SK-N-SH treated with all-trans-retinoic acid at 6 μM for 48 hours (cell line): ENCODE measurements around the gene ATG2B.

ENCODE experiments used
- ATAC-seq: fragments of 200-7000 bp; cut with Tn5 transposase; 3 replicates; pipeline ENCODE4 v1.9.1; 2020; ENCODE audit warnings: mild to moderate bottlenecking, moderate library complexity
- ARNTL ChIP-seq: fragments of 450-650 bp; formaldehyde crosslinking; IDR thresholded peaks from 2 replicates; pipeline ENCODE4 v1.5.0; 2020; ENCODE audit warnings: low read depth, mild to moderate bottlenecking, moderate library complexity, borderline replicate concordance
- BACH2 ChIP-seq: fragments of 250-450 bp; sonication (Bioruptor Pico); IDR thresholded peaks from 2 replicates; pipeline ENCODE4 v1.9.0; 2021; ENCODE audit warnings: mild to moderate bottlenecking, borderline replicate concordance
- CREB5 ChIP-seq: fragments of 250-450 bp; sonication (Bioruptor Pico); IDR thresholded peaks from 2 replicates; pipeline ENCODE4 v1.5.1; 2020; ENCODE audit warnings: low read depth, mild to moderate bottlenecking, moderate library complexity
- CSDC2 ChIP-seq: fragments of 250-450 bp; sonication (Bioruptor Pico); IDR thresholded peaks from 2 replicates; pipeline ENCODE4 v1.5.0; 2020; ENCODE audit warnings: mild to moderate bottlenecking, moderate library complexity
- ESRRG ChIP-seq: fragments of 250-450 bp; sonication (Bioruptor Pico); IDR thresholded peaks from 2 replicates; pipeline ENCODE4 v1.6.1; 2021; ENCODE audit warnings: mild to moderate bottlenecking
- ISL1 ChIP-seq: fragments of 250-450 bp; sonication (Bioruptor Pico); IDR thresholded peaks from 2 replicates; pipeline ENCODE4 v2.1.2; 2022; ENCODE audit warnings: mild to moderate bottlenecking, moderate library complexity
- OSR1 ChIP-seq: fragments of 250-450 bp; sonication (Bioruptor Pico); IDR thresholded peaks from 2 replicates; pipeline ENCODE4 v1.8.0; 2022; ENCODE audit warnings: moderate library complexity, mild to moderate bottlenecking, inconsistent platforms
- PATZ1 ChIP-seq: fragments of 250-450 bp; sonication (Bioruptor Pico); IDR thresholded peaks from 2 replicates; pipeline ENCODE4 v1.8.0; 2020; ENCODE audit warnings: mild to moderate bottlenecking, moderate library complexity, borderline replicate concordance
- RARB ChIP-seq: fragments of 250-450 bp; sonication (Bioruptor Pico); IDR thresholded peaks from 2 replicates; pipeline ENCODE4 v1.8.0; 2021; ENCODE audit warnings: mild to moderate bottlenecking, moderate library complexity
- SNAI2 ChIP-seq: fragments of 250-450 bp; sonication (Bioruptor Pico); IDR thresholded peaks from 2 replicates; pipeline ENCODE4 v1.5.0; 2020; ENCODE audit warnings: mild to moderate bottlenecking, moderate library complexity
- TOX ChIP-seq: fragments of 250-450 bp; sonication (Bioruptor Pico); IDR thresholded peaks from 2 replicates; pipeline ENCODE4 v1.8.0; 2021; ENCODE audit warnings: mild to moderate bottlenecking, moderate library complexity, borderline replicate concordance
- TSHZ2 ChIP-seq: fragments of 250-450 bp; sonication (Bioruptor Pico); IDR thresholded peaks from 2 replicates; pipeline ENCODE4 v1.5.0; 2020; ENCODE audit warnings: mild to moderate bottlenecking, moderate library complexity
- ZC3H10 ChIP-seq: fragments of 250-450 bp; sonication (Bioruptor Pico); IDR thresholded peaks from 2 replicates; pipeline ENCODE4 v1.5.1; 2021; ENCODE audit warnings: mild to moderate bottlenecking, moderate library complexity
- ZFP3 ChIP-seq: fragments of 250-450 bp; sonication (Bioruptor Pico); IDR thresholded peaks from 2 replicates; pipeline ENCODE4 v1.5.0; 2020; ENCODE audit warnings: mild to moderate bottlenecking, moderate library complexity
- ZFP30 ChIP-seq: fragments of 450-650 bp; formaldehyde crosslinking; IDR thresholded peaks from 2 replicates; pipeline ENCODE4 v1.5.0; 2022; ENCODE audit warnings: mild to moderate bottlenecking, moderate library complexity
- ZNF70 ChIP-seq: fragments of 450-650 bp; formaldehyde crosslinking; IDR thresholded peaks from 2 replicates; pipeline ENCODE4 v1.5.0; 2020; ENCODE audit warnings: mild to moderate bottlenecking, moderate library complexity
- ZNF8 ChIP-seq: fragments of 450-650 bp; formaldehyde crosslinking; IDR thresholded peaks from 2 replicates; pipeline ENCODE4 v1.5.0; 2020; ENCODE audit warnings: mild to moderate bottlenecking, moderate library complexity
- TF ChIP-seq, protein P1 (sequence below): fragments of 250-450 bp; sonication (Bioruptor Pico); IDR thresholded peaks from 2 replicates; pipeline ENCODE4 v1.8.0; 2021; ENCODE audit warnings: low read depth, mild to moderate bottlenecking, moderate library complexity, borderline replicate concordance

ATG2B gene

DNA sequence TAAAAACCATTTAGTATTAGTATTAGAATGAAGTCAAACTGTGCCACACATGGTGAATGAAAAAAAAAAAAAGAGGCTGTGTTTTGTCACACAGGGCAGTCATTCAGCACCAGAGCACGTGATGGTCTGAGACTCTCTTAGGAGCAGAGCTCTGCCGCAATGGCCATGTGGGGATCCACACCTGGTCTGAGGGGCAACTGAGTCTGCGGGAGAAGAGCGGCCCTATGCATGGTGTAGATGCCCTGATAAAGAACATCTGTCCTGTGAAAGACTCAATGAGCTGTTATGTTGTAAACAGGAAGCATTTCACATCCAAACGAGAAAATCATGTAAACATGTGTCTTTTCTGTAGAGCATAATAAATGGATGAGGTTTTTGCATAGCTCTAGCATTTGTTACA, 119.4 kb downstream of the ATG2B start:
- TF ChIP-seq ZNF70 (CRISPR knock-in tag) (no peak), SNAI2 (no peak), BACH2 (CRISPR knock-in tag) (no peak), PATZ1 (no peak), TSHZ2 (no peak), RARB (no peak), ZFP3 (CRISPR knock-in tag) (no peak), ARNTL (CRISPR knock-in tag) (no peak), ZFP30 (CRISPR knock-in tag) (no peak), ISL1 (CRISPR knock-in tag) (no peak), TOX (no peak), CREB5 (no peak)
- TF ChIP-seq, protein P1, sequence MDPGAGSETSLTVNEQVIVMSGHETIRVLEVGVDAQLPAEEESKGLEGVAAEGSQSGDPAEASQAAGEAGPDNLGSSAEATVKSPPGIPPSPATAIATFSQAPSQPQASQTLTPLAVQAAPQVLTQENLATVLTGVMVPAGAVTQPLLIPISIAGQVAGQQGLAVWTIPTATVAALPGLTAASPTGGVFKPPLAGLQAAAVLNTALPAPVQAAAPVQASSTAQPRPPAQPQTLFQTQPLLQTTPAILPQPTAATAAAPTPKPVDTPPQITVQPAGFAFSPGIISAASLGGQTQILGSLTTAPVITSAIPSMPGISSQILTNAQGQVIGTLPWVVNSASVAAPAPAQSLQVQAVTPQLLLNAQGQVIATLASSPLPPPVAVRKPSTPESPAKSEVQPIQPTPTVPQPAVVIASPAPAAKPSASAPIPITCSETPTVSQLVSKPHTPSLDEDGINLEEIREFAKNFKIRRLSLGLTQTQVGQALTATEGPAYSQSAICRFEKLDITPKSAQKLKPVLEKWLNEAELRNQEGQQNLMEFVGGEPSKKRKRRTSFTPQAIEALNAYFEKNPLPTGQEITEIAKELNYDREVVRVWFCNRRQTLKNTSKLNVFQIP (CRISPR knock-in tag), result no peak
- TF ChIP-seq, all 23 proteins: peak for 0

DNA sequence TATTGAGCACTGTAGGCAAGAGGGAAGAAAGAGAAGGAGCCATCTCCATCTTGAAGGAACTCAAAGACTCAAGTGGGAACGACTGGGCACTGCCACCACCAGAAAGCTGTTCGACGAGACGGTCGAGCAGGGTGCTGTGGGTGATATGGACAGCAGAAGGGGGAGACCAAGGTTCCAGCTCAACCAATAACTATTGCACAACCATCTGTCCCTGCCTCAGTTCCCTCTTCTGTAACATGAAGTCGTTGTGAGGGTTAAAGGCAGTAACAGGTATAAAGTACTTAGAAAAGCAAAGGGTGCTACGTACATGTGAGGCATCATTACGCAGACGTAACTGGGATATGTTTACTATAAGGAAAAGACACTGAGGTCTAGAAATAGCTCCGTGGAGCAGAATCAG, 121.0 kb downstream of the ATG2B start:
- TF ChIP-seq PATZ1 (no peak), CREB5 (no peak), ARNTL (CRISPR knock-in tag) (no peak), ZNF8 (no peak), OSR1 (CRISPR knock-in tag) (no peak), ZC3H10 (CRISPR knock-in tag) (no peak), BACH2 (CRISPR knock-in tag) (no peak), CSDC2 (CRISPR knock-in tag) (no peak), ESRRG (CRISPR knock-in tag) (no peak), ZFP30 (CRISPR knock-in tag) (no peak), ZFP3 (CRISPR knock-in tag) (no peak), TOX (no peak), ZNF70 (CRISPR knock-in tag) (no peak), TSHZ2 (no peak)
- TF ChIP-seq, protein P1 (CRISPR knock-in tag), result no peak

More for the DNA sequence above, 119.4 kb downstream of the ATG2B start:
- no peak for ATAC-seq

More for the DNA sequence above, 121.0 kb downstream of the ATG2B start:
- no peak for ATAC-seq
